Ectodermal cell (in vitro differentiated cells): Measurements from ENCODE around the gene ACOT12.
"Not testable (repeated sequence)": the region's sequence is repeated elsewhere in the genome, so short reads cannot be mapped to it uniquely, and the experiment has no call there.

Source experiments
- H3K27ac ChIP-seq: 2 replicates; pipeline ENCODE4 v1.7.0; 2013; ENCODE audit warnings: mild to moderate bottlenecking, low read depth, low read length; ENCODE audit not compliant: insufficient read depth, poor library complexity, severe bottlenecking
- H3K27me3 ChIP-seq: 2 replicates; pipeline ENCODE4 v1.7.0; 2013; ENCODE audit warnings: mild to moderate bottlenecking, low read length; ENCODE audit not compliant: insufficient read depth, control insufficient read depth, poor library complexity, severe bottlenecking
- H3K36me3 ChIP-seq: one replicate; pipeline ENCODE4 v1.7.0; 2013; ENCODE audit warnings: low read length; ENCODE audit not compliant: control insufficient read depth, insufficient read depth
- H3K4me1 ChIP-seq: one replicate; pipeline ENCODE4 v1.7.0; 2013; ENCODE audit warnings: low read length; ENCODE audit not compliant: control insufficient read depth, insufficient read depth
- H3K4me3 ChIP-seq: 2 replicates; pipeline ENCODE4 v1.7.0; 2013; ENCODE audit warnings: low read depth, low read length, control low read depth; ENCODE audit not compliant: insufficient read depth
- H3K9me3 ChIP-seq: 2 replicates; pipeline ENCODE4 v1.7.0; 2013; ENCODE audit warnings: mild to moderate bottlenecking, low read length, moderate library complexity; ENCODE audit not compliant: control insufficient read depth
- WGBS, 2 experiments: methylation state at CpG; one replicate each; pipeline ENCODE4 v1.1.7; 2013; ENCODE audit warnings: missing lambda C conversion rate in 2 of 2; 5-methylcytosine and 5-hydroxymethylcytosine counted together

The ACOT12 gene

DNA sequence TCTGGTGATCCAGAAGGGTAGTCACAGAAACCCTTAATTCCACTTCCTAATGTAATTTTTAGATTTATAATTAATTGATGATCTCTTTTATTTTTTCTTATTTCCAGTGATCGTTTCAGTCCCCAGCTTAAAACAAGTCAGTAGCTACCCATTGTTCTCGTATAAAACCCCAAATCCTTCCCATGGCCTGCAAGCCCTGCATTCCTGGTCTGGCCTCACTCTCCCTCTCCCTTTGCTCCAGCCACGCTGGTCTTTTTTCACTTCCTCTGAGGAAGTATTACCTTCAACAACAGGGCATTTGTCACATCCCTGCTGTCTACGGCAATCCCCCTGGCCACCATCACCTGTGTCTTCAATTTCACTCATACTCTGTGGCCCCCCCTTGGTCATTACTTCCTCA, 44.8 kb downstream of the ACOT12 start:
- Histone ChIP-seq H3K36me3 (no peaks in the 10 kb centered on the region), H3K27ac (no peak overlapping the region), H3K4me1 (peaks cover 3% of the 10 kb centered on the region), H3K27me3 (no peaks in the 10 kb centered on the region), H3K4me3 (no peak overlapping the region), H3K9me3 (no peaks in the 10 kb centered on the region)
- 65 to 71% methylated on average over 4 of the region's 4 CpGs for WGBS, 2 experiments

- Histone ChIP-seq H3K4me1 (no peaks in the 10 kb centered on the region), H3K27me3 (no peaks in the 10 kb centered on the region), H3K36me3 (no peaks in the 10 kb centered on the region), H3K27ac (no peak overlapping the region), H3K4me3 (no peak overlapping the region), H3K9me3 (no peaks in the 10 kb centered on the region)
- WGBS, 2 experiments: 94 to 95% methylated on average over 4 to 5 of the region's 5 CpGs
These were observed 48.4 kb downstream of the ACOT12 start for GRCh38 chr5:81345411-81346003.

DNA sequence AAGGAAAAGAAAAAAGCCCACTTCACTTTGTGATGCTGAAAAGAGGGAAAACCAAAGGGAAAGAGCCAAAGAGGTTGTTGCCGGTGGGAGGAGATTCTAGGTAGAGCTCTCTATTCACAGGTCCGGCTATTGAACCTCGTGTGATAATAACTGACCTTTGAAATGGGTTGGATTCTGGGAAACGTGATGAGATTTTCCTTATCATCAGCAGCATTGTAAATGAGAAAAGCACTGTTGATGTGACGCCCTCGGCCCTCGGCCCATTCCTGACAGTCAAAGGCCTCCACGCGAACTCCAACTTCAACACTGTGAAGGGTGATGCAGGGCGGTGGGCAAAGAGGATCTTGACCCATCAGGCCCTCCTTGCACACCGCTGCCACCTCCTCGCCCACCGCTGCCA, 49.2 kb downstream of the ACOT12 start:
- Histone ChIP-seq H3K27ac (no peak overlapping the region), H3K4me3 (no peak overlapping the region), H3K27me3 (no peaks in the 10 kb centered on the region), H3K9me3 (no peaks in the 10 kb centered on the region), H3K36me3 (no peaks in the 10 kb centered on the region), H3K4me1 (no peaks in the 10 kb centered on the region)
- 93 to 95% methylated on average over 13 of the region's 13 CpGs for WGBS, 2 experiments

- not testable (repeated sequence) for H3K9me3 ChIP-seq, H3K27me3 ChIP-seq, H3K4me1 ChIP-seq, H3K4me3 ChIP-seq, H3K36me3 ChIP-seq, H3K27ac ChIP-seq
- 71% methylated on average over 3 of the region's 3 CpGs for WGBS, 2 experiments
These were observed 55.7 kb downstream of the ACOT12 start for GRCh38 chr5:81338213-81338612.

DNA sequence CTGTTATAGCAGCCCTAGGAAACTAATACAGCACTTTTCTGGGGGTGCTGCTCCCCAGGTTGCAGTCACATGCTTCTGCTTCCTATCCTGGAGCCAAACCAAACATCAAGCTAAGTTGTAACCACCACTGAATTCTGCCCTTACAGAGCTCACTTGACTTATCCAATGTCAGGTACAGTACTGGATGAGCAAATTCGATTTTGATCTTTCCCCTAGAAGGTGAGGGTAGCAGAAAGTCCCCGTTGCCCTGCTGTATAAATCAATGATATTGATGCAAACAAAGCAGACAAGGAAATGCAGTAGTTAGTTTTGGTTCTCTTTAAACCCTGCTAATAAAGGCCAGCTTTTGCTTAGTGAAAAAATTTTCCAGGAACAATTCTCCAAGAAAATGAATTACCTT, 56.1 kb downstream of the ACOT12 start:
- Histone ChIP-seq H3K27me3 (no peaks in the 10 kb centered on the region), H3K36me3 (no peaks in the 10 kb centered on the region), H3K4me3 (no peak overlapping the region), H3K27ac (no peak overlapping the region), H3K4me1 (no peaks in the 10 kb centered on the region), H3K9me3 (no peaks in the 10 kb centered on the region)
- 85 to 94% methylated on average over 2 of the region's 2 CpGs for WGBS, 2 experiments

- Histone ChIP-seq H3K36me3 (no peaks in the 10 kb centered on the region), H3K4me3 (no peak overlapping the region), H3K4me1 (no peaks in the 10 kb centered on the region), H3K27ac (no peak overlapping the region), H3K9me3 (no peaks in the 10 kb centered on the region), H3K27me3 (no peaks in the 10 kb centered on the region)
- 83% methylated on average over 1 of the region's 1 CpG; no CpG with 5 or more reads in 1 of the 2 experiments for WGBS, 2 experiments
These were observed 57.4 kb downstream of the ACOT12 start for GRCh38 chr5:81336556-81336955.

GRCh38 chr5:81335946-81336345, 58.0 kb downstream of the ACOT12 start:
- 95% methylated on average over 1 to 2 of the region's 2 CpGs for WGBS, 2 experiments
- H3K4me3 ChIP-seq: no peak overlapping the region
- H3K9me3 ChIP-seq: no peaks in the 10 kb centered on the region
- no peaks in the 10 kb centered on the region for H3K4me1 ChIP-seq
- H3K36me3 ChIP-seq: no peaks in the 10 kb centered on the region
- no peak overlapping the region for H3K27ac ChIP-seq
- no peaks in the 10 kb centered on the region for H3K27me3 ChIP-seq

- Histone ChIP-seq H3K9me3 (no peaks in the 10 kb centered on the region), H3K4me1 (no peaks in the 10 kb centered on the region), H3K27me3 (no peaks in the 10 kb centered on the region), H3K27ac (no peak overlapping the region), H3K4me3 (no peak overlapping the region), H3K36me3 (no peaks in the 10 kb centered on the region)
- WGBS, 2 experiments: 91 to 92% methylated on average over 14 of the region's 14 CpGs
These were observed 59.5 kb downstream of the ACOT12 start for GRCh38 chr5:81334304-81335061.

- Histone ChIP-seq H3K4me1 (no peaks in the 10 kb centered on the region), H3K27me3 (no peaks in the 10 kb centered on the region), H3K27ac (no peak overlapping the region), H3K9me3 (no peaks in the 10 kb centered on the region), H3K4me3 (no peak overlapping the region), H3K36me3 (no peaks in the 10 kb centered on the region)
- WGBS, 2 experiments: 99% methylated on average over 2 of the region's 2 CpGs
These were observed 67.4 kb downstream of the ACOT12 start for GRCh38 chr5:81326554-81326953.

DNA sequence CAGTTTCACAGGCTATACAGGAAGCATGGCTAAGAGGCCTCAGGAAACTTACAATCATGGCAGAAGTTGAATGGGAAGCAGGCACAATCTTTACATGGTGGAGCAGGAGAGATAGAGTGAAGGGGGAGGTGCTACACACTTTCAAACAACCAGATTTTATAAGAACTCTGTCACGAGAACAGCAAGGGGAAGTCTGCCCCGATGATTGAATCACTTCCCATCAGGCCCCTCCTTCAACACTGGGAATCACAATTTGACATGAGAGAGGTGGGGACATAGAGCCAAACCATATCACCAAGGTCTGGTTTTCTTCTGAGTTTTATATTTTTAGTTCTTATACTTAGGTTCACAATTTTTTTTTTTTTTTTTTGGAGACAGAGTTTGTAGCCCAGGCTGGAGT, 76.4 kb downstream of the ACOT12 start:
- Histone ChIP-seq H3K27me3 (no peaks in the 10 kb centered on the region), H3K4me1 (no peaks in the 10 kb centered on the region), H3K36me3 (no peaks in the 10 kb centered on the region), H3K27ac (no peak overlapping the region), H3K4me3 (no peak overlapping the region), H3K9me3 (no peaks in the 10 kb centered on the region)
- WGBS, 2 experiments: 89 to 98% methylated on average over 2 of the region's 2 CpGs
